Upper lobe of left lung (tissue), 4 donors: ENCODE data around the gene ADCY7.

Source experiments
- POLR2A ChIP-seq, 4 donors: fragments of 450-650 bp; IDR thresholded peaks; one replicate each; pipeline ENCODE4 v1.5.1; 2016 to 2017; ENCODE audit warnings: antibody characterized with exemption in 4 of 4, mild to moderate bottlenecking in 2 of 4
- POLR2AphosphoS5 ChIP-seq, 2 donors: sonication (generic); formaldehyde crosslinking; IDR thresholded peaks; one replicate each; pipeline ENCODE4 v1.5.1; 2017; ENCODE audit warnings: antibody characterized with exemption in 2 of 2
- TF ChIP-seq, protein P1 (sequence below), 6 experiments: fragments of 450-650 bp in 4 of 6; fragments of 200-600 bp in 2 of 6; sonication (generic) in 2 of 6; IDR thresholded peaks; one replicate each; pipeline ENCODE4 v1.5.1; 2016 to 2019; ENCODE audit warnings: antibody characterized with exemption in 6 of 6

DNA sequence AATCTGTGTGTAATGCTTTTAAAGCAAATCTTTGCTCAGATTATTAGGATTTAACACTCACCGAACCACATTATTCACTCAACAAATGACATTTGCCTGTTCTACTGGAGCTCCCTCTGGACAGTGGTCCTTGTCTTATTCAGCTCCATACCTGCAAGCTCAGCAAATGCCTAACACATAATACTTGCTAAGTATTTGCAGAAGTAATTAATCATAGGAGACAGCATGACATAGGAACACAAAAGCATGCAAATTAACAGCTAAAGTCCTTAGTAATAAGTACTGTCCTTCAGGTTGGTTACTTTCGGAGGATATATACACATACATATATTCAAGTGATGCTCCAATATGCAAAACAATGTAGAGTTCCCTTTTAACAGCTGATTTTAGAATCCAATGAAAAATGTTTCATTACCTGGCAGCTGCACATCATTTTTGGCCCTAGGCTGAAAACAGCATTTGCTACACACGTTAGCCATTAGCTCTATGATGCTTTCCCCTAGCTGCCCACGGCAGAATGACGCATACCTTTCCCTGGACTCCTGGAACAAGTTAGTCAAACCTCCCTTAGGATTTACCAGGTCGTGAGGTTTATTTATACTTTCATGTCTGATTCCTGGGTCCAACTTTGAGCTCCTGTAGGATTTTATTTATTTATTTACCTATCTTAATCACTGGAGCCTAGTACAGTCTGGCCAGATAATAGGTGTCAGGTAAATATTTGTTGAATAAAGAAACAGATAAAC, 93.9 kb downstream of the ADCY7 start:
- TF ChIP-seq, protein P1, sequence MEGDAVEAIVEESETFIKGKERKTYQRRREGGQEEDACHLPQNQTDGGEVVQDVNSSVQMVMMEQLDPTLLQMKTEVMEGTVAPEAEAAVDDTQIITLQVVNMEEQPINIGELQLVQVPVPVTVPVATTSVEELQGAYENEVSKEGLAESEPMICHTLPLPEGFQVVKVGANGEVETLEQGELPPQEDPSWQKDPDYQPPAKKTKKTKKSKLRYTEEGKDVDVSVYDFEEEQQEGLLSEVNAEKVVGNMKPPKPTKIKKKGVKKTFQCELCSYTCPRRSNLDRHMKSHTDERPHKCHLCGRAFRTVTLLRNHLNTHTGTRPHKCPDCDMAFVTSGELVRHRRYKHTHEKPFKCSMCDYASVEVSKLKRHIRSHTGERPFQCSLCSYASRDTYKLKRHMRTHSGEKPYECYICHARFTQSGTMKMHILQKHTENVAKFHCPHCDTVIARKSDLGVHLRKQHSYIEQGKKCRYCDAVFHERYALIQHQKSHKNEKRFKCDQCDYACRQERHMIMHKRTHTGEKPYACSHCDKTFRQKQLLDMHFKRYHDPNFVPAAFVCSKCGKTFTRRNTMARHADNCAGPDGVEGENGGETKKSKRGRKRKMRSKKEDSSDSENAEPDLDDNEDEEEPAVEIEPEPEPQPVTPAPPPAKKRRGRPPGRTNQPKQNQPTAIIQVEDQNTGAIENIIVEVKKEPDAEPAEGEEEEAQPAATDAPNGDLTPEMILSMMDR (IDR thresholded peaks at IDR 0.05), result no peak
- no peak for TF ChIP-seq POLR2A (IDR thresholded peaks at IDR 0.05)
- TF ChIP-seq POLR2AphosphoS5 (IDR thresholded peaks at IDR 0.05), result no peak
